Measurements from ENCODE around the gene MFSD8. TPM values are rescaled to one million over a fixed set of nuclear protein-coding genes. Genes with fewer than 3 reads are reported as not detected.
"Not testable (repeated sequence)": the region's sequence is repeated elsewhere in the genome, so short reads cannot be mapped to it uniquely, and the experiment has no call there.

Gene MFSD8
- total and polyA plus RNA-seq, 10 donors: 13.9 to 42.5 (median 34.0) TPM

- H3K4me1 ChIP-seq: no peaks in the 10 kb centered on the region
- intact Hi-C loops (cut with DNase I; ENCODE audit: low total_unique reads): no loop called here
- no peak for TF ChIP-seq CTCF (IDR thresholded peaks at IDR 0.05 in 8 of 11, conservative IDR thresholded peaks at IDR 0.05 in 3 of 11)
- no peak for TF ChIP-seq POLR2A (IDR thresholded peaks at IDR 0.05)
- no peak for TF ChIP-seq POLR2AphosphoS5 (IDR thresholded peaks at IDR 0.05)
- H3K4me3 ChIP-seq: no peak overlapping the region
- DNase-seq: no peak
- peaks cover 0 to 2% (median 0%) of the 10 kb centered on the region in 8 donors for H3K9me3 ChIP-seq
- H3K36me3 ChIP-seq: peaks cover 0 to 89% (median 33%) of the 10 kb centered on the region in 6 donors
- WGBS, 5 donors: 93 to 98% (median 98%) methylated on average over 3 of the region's 3 CpGs
- no peaks in the 10 kb centered on the region for H3K27me3 ChIP-seq (replicated peaks in 1 of 7)
- H3K27ac ChIP-seq: no peak overlapping the region
Observed at GRCh38 chr4:127920521-127920920, 44.5 kb downstream of the MFSD8 start.

DNA sequence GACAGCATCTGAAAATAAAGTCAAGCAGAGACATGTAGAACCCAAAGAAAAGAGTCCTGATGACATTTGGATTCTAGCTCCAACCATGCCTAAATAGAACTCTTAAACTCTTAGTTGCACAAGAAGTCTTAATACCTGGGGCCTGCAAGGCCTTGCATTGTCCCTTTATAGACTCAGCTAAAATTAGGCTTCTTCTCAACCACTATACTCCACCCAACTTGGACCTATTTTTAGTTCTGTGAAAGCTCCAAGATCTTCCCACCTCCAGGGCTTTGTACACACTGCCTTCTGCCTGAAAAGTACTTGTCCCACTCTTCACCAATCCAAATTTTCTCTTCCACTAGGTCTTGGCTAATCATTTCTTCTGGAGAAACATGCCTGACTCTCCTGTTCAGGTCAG lies 47.8 kb downstream of the MFSD8 start:
- TF ChIP-seq POLR2A (IDR thresholded peaks at IDR 0.05) (no peak), POLR2AphosphoS5 (IDR thresholded peaks at IDR 0.05) (no peak), CTCF (IDR thresholded peaks at IDR 0.05 in 8 of 11, conservative IDR thresholded peaks at IDR 0.05 in 3 of 11) (no peak)
- Histone ChIP-seq H3K27me3 (replicated peaks in 1 of 7) (no peaks in the 10 kb centered on the region), H3K4me3 (no peak overlapping the region), H3K27ac (no peak overlapping the region), H3K36me3 (peaks cover 0 to 61% (median 33%) of the 10 kb centered on the region in 6 donors), H3K4me1 (no peaks in the 10 kb centered on the region), H3K9me3 (no peaks in the 10 kb centered on the region)
- intact Hi-C loops (cut with DNase I; ENCODE audit: low total_unique reads): no loop called here
- no peak for DNase-seq

- intact Hi-C loops (cut with DNase I; ENCODE audit: low total_unique reads): no loop called here
- H3K27me3 ChIP-seq (replicated peaks in 1 of 7): no peaks in the 10 kb centered on the region
- no peak overlapping the region for H3K27ac ChIP-seq
- no peak for DNase-seq
- no peaks in the 10 kb centered on the region for H3K4me1 ChIP-seq
- WGBS, 5 donors: 90 to 97% (median 97%) methylated on average over 3 of the region's 3 CpGs
- peaks cover 0 to 3% (median 0%) of the 10 kb centered on the region in 8 donors for H3K9me3 ChIP-seq
- no peak for TF ChIP-seq CTCF (IDR thresholded peaks at IDR 0.05 in 8 of 11, conservative IDR thresholded peaks at IDR 0.05 in 3 of 11)
- no peak for TF ChIP-seq POLR2A (IDR thresholded peaks at IDR 0.05)
- TF ChIP-seq POLR2AphosphoS5 (IDR thresholded peaks at IDR 0.05): no peak
- H3K4me3 ChIP-seq: no peak overlapping the region
- peaks cover 0 to 55% (median 30%) of the 10 kb centered on the region in 6 donors for H3K36me3 ChIP-seq
Observed at GRCh38 chr4:127916512-127916911, 48.5 kb downstream of the MFSD8 start.

- no peak for TF ChIP-seq POLR2AphosphoS5 (IDR thresholded peaks at IDR 0.05)
- TF ChIP-seq POLR2A (IDR thresholded peaks at IDR 0.05): no peak
- TF ChIP-seq CTCF (IDR thresholded peaks at IDR 0.05 in 8 of 11, conservative IDR thresholded peaks at IDR 0.05 in 3 of 11): no peak
- H3K4me1 ChIP-seq: no peaks in the 10 kb centered on the region
- H3K27me3 ChIP-seq (replicated peaks in 1 of 7): no peaks in the 10 kb centered on the region
- DNase-seq: no peak
- H3K4me3 ChIP-seq: no peak overlapping the region
- no peaks in the 10 kb centered on the region for H3K36me3 ChIP-seq
- 70 to 93% (median 89%) methylated on average over 2 to 8 of the region's 8 CpGs for WGBS, 5 donors
- peaks cover 0 to 8% (median 0%) of the 10 kb centered on the region in 8 donors for H3K9me3 ChIP-seq
- H3K27ac ChIP-seq: no peak overlapping the region
- intact Hi-C loops (cut with DNase I; ENCODE audit: low total_unique reads): no loop called here
Observed at GRCh38 chr4:127905029-127905428, 59.9 kb downstream of the MFSD8 start.

GRCh38 chr4:127899682-127900081 lies 65.3 kb downstream of the MFSD8 start:
- peaks cover 0 to 10% (median 5%) of the 10 kb centered on the region in 8 donors for H3K9me3 ChIP-seq
- H3K36me3 ChIP-seq: peaks cover 0 to 36% (median 0%) of the 10 kb centered on the region in 6 donors
- DNase-seq; H3K27me3 ChIP-seq (replicated peaks in 1 of 7); H3K27ac ChIP-seq; H3K4me3 ChIP-seq; H3K4me1 ChIP-seq; intact Hi-C loops (cut with DNase I; ENCODE audit: low total_unique reads): not testable (repeated sequence)
- WGBS, 5 donors: 98 to 100% (median 99%) methylated on average over 4 of the region's 4 CpGs
